Dedifferentiated amniotic fluid mesenchymal stem cell (primary cell): ENCODE measurements around the gene RBM10.
A peak's percentile ranks its signal among the peaks of the same experiment; 100 is the strongest.

Experiments used
- DNase-seq: peaks from one replicate; pipeline ENCODE4 v3.0.0-alpha.2; 2016; ENCODE audit errors: extremely low spot score

RBM10 gene

GRCh38 chrX:47218280-47218919 lies 73.4 kb downstream of the RBM10 start, which contains the start of gene CDK16:
CDK16 (plus strand) TSS chrX:47218681; CDS start chrX:47223558, 4,877 bp downstream.
- DNase-seq = peak; percentile 68

- DNase-seq = no peak
Observed at GRCh38 chrX:47218920-47219815, 74.1 kb downstream of the RBM10 start.

- DNase-seq = no peak
Observed at GRCh38 chrX:47221756-47222155, 76.7 kb downstream of the RBM10 start.

GRCh38 chrX:47222751-47223350 lies 77.8 kb downstream of the RBM10 start:
- DNase-seq = no peak

- DNase-seq = no peak
Observed at GRCh38 chrX:47223476-47224250, 78.6 kb downstream of the RBM10 start.

GRCh38 chrX:47224266-47224895 lies 79.4 kb downstream of the RBM10 start:
- DNase-seq = no peak

- no peak for DNase-seq
Observed at GRCh38 chrX:47224896-47225290, 79.9 kb downstream of the RBM10 start.

GRCh38 chrX:47226071-47226470 lies 81.0 kb downstream of the RBM10 start:
- no peak for DNase-seq

GRCh38 chrX:47226531-47227333 lies 81.7 kb downstream of the RBM10 start:
- DNase-seq = no peak

- DNase-seq = no peak
Observed at GRCh38 chrX:47227334-47227583, 82.2 kb downstream of the RBM10 start.

- DNase-seq = no peak
Observed at GRCh38 chrX:47228550-47229270, 83.7 kb downstream of the RBM10 start.

- no peak for DNase-seq
Observed at GRCh38 chrX:47229427-47229826, 84.4 kb downstream of the RBM10 start.

GRCh38 chrX:47230136-47230868 lies 85.3 kb downstream of the RBM10 start:
- DNase-seq = no peak

- no peak for DNase-seq
Observed at GRCh38 chrX:47231167-47231566, 86.1 kb downstream of the RBM10 start.

GRCh38 chrX:47232197-47232802 lies 87.3 kb downstream of the RBM10 start:
- no peak for DNase-seq

- DNase-seq = peak; percentile 17
Observed at GRCh38 chrX:47232803-47233332, 87.8 kb downstream of the RBM10 start, which contains the start of gene USP11. USP11 (plus strand) TSS chrX:47233009; CDS start chrX:47233044, 35 bp downstream.

GRCh38 chrX:47233333-47234113 lies 88.5 kb downstream of the RBM10 start:
- DNase-seq = peak; percentile 91

GRCh38 chrX:47234583-47234982 lies 89.6 kb downstream of the RBM10 start:
- DNase-seq = no peak
